SK-N-SH (cell line): ENCODE data around the gene FCHSD2. TPM values are rescaled to one million over a fixed set of nuclear protein-coding genes. Genes with fewer than 3 reads are reported as not detected.

Source experiments
- CTCF ChIA-PET: fragments of 300-600, 350-600 bp; formaldehyde crosslinking; extraction: SDS; loops from one replicate; lab custom pipeline; 2021; lab: Yijun Ruan, JAX
- POLR2A ChIA-PET: fragments of 350-600 bp; sonication (Branson Sonifier 250); formaldehyde crosslinking; extraction: SDS; loops from one replicate; lab custom pipeline; 2020; ENCODE audit warnings: antibody characterized with exemption, inconsistent platforms; lab: Yijun Ruan, JAX
- DNase-seq: peaks from one replicate; pipeline ENCODE4 v3.0.0; 2012
- H2AFZ ChIP-seq: fragments of 200-600 bp; sonication (generic); 2 replicates; pipeline ENCODE4 v1.8.1; 2016; ENCODE audit warnings: antibody characterized with exemption, mild to moderate bottlenecking, low read depth
- H3F3A ChIP-seq: fragments of 200-600 bp; sonication (generic); replicated peaks from 2 replicates; pipeline ENCODE3; 2016; ENCODE audit warnings: antibody characterized with exemption, mild to moderate bottlenecking; ENCODE audit not compliant: insufficient read depth
- H3K27ac ChIP-seq, 2 experiments: fragments of 200-500 bp in 1 of 2; fragments of 200-600 bp in 1 of 2; sonication (Bioruptor generic) in 1 of 2; sonication (generic), shearing (Covaris generic) in 1 of 2; 2 replicates each; pipeline versions ENCODE4 v1.5.1 to v1.6.1; 2014 to 2016; ENCODE audit warnings: low read depth in 2 of 2, inconsistent platforms in 1 of 2, low read length in 1 of 2, mild to moderate bottlenecking in 1 of 2, mixed read lengths in 1 of 2
- H3K27me3 ChIP-seq: fragments of 200-600 bp; sonication (generic), shearing (Covaris generic); 2 replicates; pipeline ENCODE4 v1.6.1; 2016; ENCODE audit warnings: mixed run types; ENCODE audit not compliant: insufficient read depth
- H3K36me3 ChIP-seq, 2 experiments: fragments of 200-500 bp in 1 of 2; fragments of 200-600 bp in 1 of 2; sonication (Bioruptor generic) in 1 of 2; sonication (generic) in 1 of 2; replicated peaks in 1 of 2; 2 replicates each; pipeline versions ENCODE3 to v1.5.1; 2014 to 2016; ENCODE audit warnings: low read length in 1 of 2, mild to moderate bottlenecking in 1 of 2; ENCODE audit not compliant: insufficient read depth in 2 of 2, control insufficient read depth in 1 of 2
- H3K4me1 ChIP-seq, 2 experiments: fragments of 200-500 bp in 1 of 2; fragments of 200-600 bp in 1 of 2; sonication (Bioruptor generic) in 1 of 2; sonication (generic), shearing (Covaris generic) in 1 of 2; 2 replicates each; pipeline versions ENCODE4 v1.5.1 to v1.6.1; 2014 to 2016; ENCODE audit warnings: low read depth in 1 of 2, low read length in 1 of 2, mixed run types in 1 of 2; ENCODE audit not compliant: insufficient read depth in 2 of 2, control insufficient read depth in 1 of 2
- H3K4me2 ChIP-seq: fragments of 200-600 bp; sonication (generic), shearing (Covaris generic); 2 replicates; pipeline ENCODE4 v1.6.1; 2017; ENCODE audit warnings: mixed run types
- H3K4me3 ChIP-seq, 2 experiments: fragments of 200-500 bp in 1 of 2; fragments of 200-600 bp in 1 of 2; sonication (Bioruptor generic) in 1 of 2; sonication (generic), shearing (Covaris generic) in 1 of 2; 2 replicates each; pipeline versions ENCODE4 v1.5.1 to v1.8.1; 2014 to 2016; ENCODE audit warnings: low read depth in 2 of 2, inconsistent platforms in 1 of 2, low read length in 1 of 2, mild to moderate bottlenecking in 1 of 2, mixed read lengths in 1 of 2, moderate library complexity in 1 of 2
- H3K79me2 ChIP-seq: fragments of 200-600 bp; sonication (generic); 2 replicates; pipeline ENCODE4 v1.8.1; 2017; ENCODE audit warnings: mild to moderate bottlenecking; ENCODE audit not compliant: insufficient read depth
- H3K9ac ChIP-seq: fragments of 200-600 bp; sonication (generic); 2 replicates; pipeline ENCODE4 v1.6.1; 2017; ENCODE audit warnings: mixed run types
- H3K9me2 ChIP-seq: fragments of 200-600 bp; sonication (generic); 2 replicates; pipeline ENCODE4 v1.6.1; 2017; ENCODE audit warnings: mixed run types
- H3K9me3 ChIP-seq: fragments of 200-600 bp; sonication (generic); 2 replicates; pipeline ENCODE4 v1.6.1; 2017; ENCODE audit warnings: mixed run types, mild to moderate bottlenecking, moderate library complexity
- H4K20me1 ChIP-seq: fragments of 200-600 bp; sonication (generic); 2 replicates; pipeline ENCODE4 v1.6.1; 2017; ENCODE audit warnings: mild to moderate bottlenecking, mixed run types; ENCODE audit not compliant: insufficient read depth
- CHD2 ChIP-seq: fragments of 150-350 bp; IDR thresholded peaks from 2 replicates; pipeline ENCODE4 v1.6.1; 2018; ENCODE audit warnings: low read length; ENCODE audit not compliant: partially characterized antibody
- GABPA ChIP-seq: IDR thresholded peaks from 2 replicates; pipeline ENCODE4 v1.4.0; 2012; ENCODE audit warnings: low read depth, mild to moderate bottlenecking
- MEF2A ChIP-seq: IDR thresholded peaks from 2 replicates; pipeline ENCODE4 v1.4.0; 2012; ENCODE audit warnings: low read depth, borderline replicate concordance
- MXI1 ChIP-seq: IDR thresholded peaks from 2 replicates; pipeline ENCODE4 v1.6.1; 2012; ENCODE audit warnings: mild to moderate bottlenecking, low read depth, low read length, improper control_type of control experiment
- NFIC ChIP-seq: IDR thresholded peaks from 2 replicates; pipeline ENCODE4 v1.4.0; 2012; ENCODE audit warnings: borderline replicate concordance
- RAD21 ChIP-seq: IDR thresholded peaks from 2 replicates; pipeline ENCODE4 v1.6.1; 2012; ENCODE audit warnings: mild to moderate bottlenecking, low read length
- REST ChIP-seq: IDR thresholded peaks from 2 replicates; pipeline ENCODE4 v1.6.1; 2012; ENCODE audit warnings: mild to moderate bottlenecking, low read depth, low read length, moderate library complexity
- TCF12 ChIP-seq: IDR thresholded peaks from 2 replicates; pipeline ENCODE4 v1.4.0; 2012
- USF1 ChIP-seq: IDR thresholded peaks from 2 replicates; pipeline ENCODE4 v1.4.0; 2012; ENCODE audit warnings: low read depth, borderline replicate concordance
- USF2 ChIP-seq: fragments of 150-350 bp; IDR thresholded peaks from 2 replicates; pipeline ENCODE4 v1.6.1; 2017; ENCODE audit warnings: antibody characterized with exemption, low read length, low read depth, borderline replicate concordance
- ZBTB33 ChIP-seq: IDR thresholded peaks from 2 replicates; pipeline ENCODE4 v1.4.0; 2012; ENCODE audit warnings: low read depth, borderline replicate concordance
- WGBS: methylation state at CpG from one replicate; pipeline ENCODE4 v1.1.6; 2017; ENCODE audit warnings: low lambda C conversion rate; 5-methylcytosine and 5-hydroxymethylcytosine counted together
- polyA plus RNA-seq, 3 experiments: library from polyadenylated mRNA; depleted of rRNA; stranded (reverse); fragments of >200 nt; gene quantifications; 2 replicates each; pipeline ENCODE4 v1.2.3, GENCODE V29; 2012

Gene FCHSD2
- polyA plus RNA-seq, 1 of the 3 experiments (the other 2 are of a cell fraction) = 10.4 TPM

- H3K27ac ChIP-seq = no peak overlapping the region
- peaks cover 3 to 18% of the 10 kb centered on the region in 2 experiments for H3K36me3 ChIP-seq
- POLR2A ChIA-PET = no interaction called here
- H3K27me3 ChIP-seq = no peaks in the 10 kb centered on the region
- H3K9me3 ChIP-seq = no peaks in the 10 kb centered on the region
- CTCF ChIA-PET = interaction anchor here (0.6 kb wide), 1 partner anchor 153 kb away, joined by 3 read pairs; no protein-coding TSS in a partner anchor
- H3K4me1 ChIP-seq = peaks cover 0 to 24% of the 10 kb centered on the region in 2 experiments; a peak in 2 of 4 replicates
- no peak overlapping the region for H3K9ac ChIP-seq
- DNase-seq = no peak
- peaks cover 31% of the 10 kb centered on the region for H3F3A ChIP-seq
- TF ChIP-seq GABPA (no peak), USF1 (no peak), MEF2A (no peak), RAD21 (no peak), TCF12 (no peak), CHD2 (no peak), USF2 (no peak), MXI1 (no peak), ZBTB33 (no peak), REST (no peak), NFIC (no peak)
- H3K4me3 ChIP-seq = no peak overlapping the region
- H3K4me2 ChIP-seq = no peak overlapping the region
- WGBS = 85% methylated on average over 3 of the region's 3 CpGs
- no peaks in the 10 kb centered on the region for H3K79me2 ChIP-seq
- H4K20me1 ChIP-seq = peaks cover 4% of the 10 kb centered on the region
- H3K9me2 ChIP-seq = no peaks in the 10 kb centered on the region
- H2AFZ ChIP-seq = no peak overlapping the region
These were observed 167.5 kb downstream of the FCHSD2 start for GRCh38 chr11:72974487-72975205.
